Large intestine (tissue), 3 donors: Measurements from ENCODE around the gene INHBB. TPM values are rescaled to one million over a fixed set of nuclear protein-coding genes. Genes with fewer than 3 reads are reported as not detected.
A peak's percentile ranks its signal among the peaks of the same experiment; 100 is the strongest.
"Not testable (repeated sequence)": the region's sequence is repeated elsewhere in the genome, so short reads cannot be mapped to it uniquely, and the experiment has no call there.

Experiments
- DNase-seq, 2 donors: peaks; one replicate each; pipeline versions ENCODE4 v3.0.0 to v3.0.0-alpha.2; 2013
- H3K27ac ChIP-seq: one replicate; pipeline ENCODE4 v1.5.1; 2013; ENCODE audit warnings: low read length
- H3K27me3 ChIP-seq: 2 replicates; pipeline ENCODE4 v1.6.1; 2013; ENCODE audit warnings: low read length; ENCODE audit not compliant: control insufficient read depth, insufficient read depth
- H3K36me3 ChIP-seq: 2 replicates; pipeline ENCODE4 v1.6.1; 2013; ENCODE audit warnings: low read length; ENCODE audit not compliant: control insufficient read depth, insufficient read depth
- H3K4me1 ChIP-seq: one replicate; pipeline ENCODE4 v1.6.1; 2013; ENCODE audit warnings: low read length; ENCODE audit not compliant: control insufficient read depth, insufficient read depth
- H3K4me3 ChIP-seq: one replicate; pipeline ENCODE4 v1.5.1; 2013; ENCODE audit warnings: low read length
- H3K9me3 ChIP-seq: one replicate; pipeline ENCODE4 v1.6.1; 2013; ENCODE audit warnings: mild to moderate bottlenecking, low read depth, low read length, moderate library complexity; ENCODE audit not compliant: control insufficient read depth
- WGBS: methylation state at CpG from one replicate; pipeline ENCODE4 v1.1.5; 2013; ENCODE audit warnings: low lambda C conversion rate; ENCODE audit not compliant: insufficient coverage; 5-methylcytosine and 5-hydroxymethylcytosine counted together
- polyA plus RNA-seq: library from polyadenylated mRNA; unstranded; fragments of 120-200 nt; gene quantifications from one replicate; pipeline ENCODE4 v1.2.1, GENCODE V29; 2013

INHBB gene
- polyA plus RNA-seq, 1 donor: 0.19 TPM

- DNase-seq: no peak
Observed at GRCh38 chr2:120307482-120307881, 38.5 kb upstream of the INHBB start.

DNA sequence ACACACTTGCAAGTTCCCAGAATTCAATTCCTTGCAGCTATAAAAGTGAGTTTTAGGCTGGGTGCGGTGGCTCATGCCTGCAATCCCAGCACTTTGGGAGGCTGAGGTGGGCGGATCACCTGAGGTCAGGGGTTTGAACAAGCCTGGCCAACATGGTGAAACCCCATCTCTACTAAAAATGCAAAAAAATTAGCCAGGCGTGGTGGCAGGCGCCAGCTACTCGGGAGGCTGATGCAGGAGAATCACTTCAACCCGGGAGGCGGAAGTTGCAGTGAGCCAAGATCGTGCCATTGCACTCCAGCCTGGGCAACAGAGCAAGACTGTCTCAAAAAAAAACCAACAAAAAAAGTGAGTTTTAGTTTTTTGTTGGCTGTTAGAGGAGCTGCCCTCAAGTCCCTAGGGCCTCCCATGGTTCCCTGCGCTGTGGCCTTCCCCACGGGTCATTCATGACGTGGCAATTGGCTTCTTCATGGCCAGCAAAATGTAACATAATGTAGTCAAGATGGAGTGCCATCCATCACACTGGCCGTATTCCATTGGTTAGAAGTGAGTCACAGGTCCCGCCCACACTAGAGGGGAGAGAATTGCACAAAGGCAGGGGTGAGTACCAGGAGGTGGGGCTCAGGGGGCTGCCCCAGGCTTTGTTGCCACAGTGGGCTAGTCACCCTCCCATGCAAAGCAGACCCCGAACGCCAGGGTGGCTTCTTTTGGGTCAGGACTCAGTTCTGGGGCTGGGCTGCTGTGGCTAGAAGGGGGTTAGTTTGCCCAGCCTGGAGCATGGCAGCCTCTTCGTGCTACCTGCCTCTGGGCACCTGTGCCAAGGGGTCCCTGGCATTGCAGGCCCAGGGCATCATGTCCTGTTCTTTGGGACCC is 37.7 kb upstream of the INHBB start:
- H3K4me3 ChIP-seq: no peak overlapping the region
- no peaks in the 10 kb centered on the region for H3K9me3 ChIP-seq
- H3K4me1 ChIP-seq: peaks cover 15% of the 10 kb centered on the region
- H3K27ac ChIP-seq: no peak overlapping the region
- WGBS: no CpG with 5 or more reads among the region's 16 CpGs
- peaks cover 6% of the 10 kb centered on the region for H3K36me3 ChIP-seq
- DNase-seq: no peak
- no peaks in the 10 kb centered on the region for H3K27me3 ChIP-seq

More at GRCh38 chr2:120307482-120307881, 38.5 kb upstream of the INHBB start:
- no peak overlapping the region for H3K4me3 ChIP-seq
- H3K27me3 ChIP-seq: no peaks in the 10 kb centered on the region
- peaks cover 10% of the 10 kb centered on the region for H3K4me1 ChIP-seq
- no peak overlapping the region for H3K27ac ChIP-seq
- no CpG with 5 or more reads among the region's 7 CpGs for WGBS
- H3K36me3 ChIP-seq: peaks cover 9% of the 10 kb centered on the region
- no peaks in the 10 kb centered on the region for H3K9me3 ChIP-seq

- peaks cover 14% of the 10 kb centered on the region for H3K27me3 ChIP-seq
- no peak for DNase-seq
- 80% methylated on average over 1 of the region's 6 CpGs for WGBS
- no peaks in the 10 kb centered on the region for H3K9me3 ChIP-seq
- H3K4me1 ChIP-seq: peaks cover 11% of the 10 kb centered on the region
- peaks cover 4% of the 10 kb centered on the region for H3K36me3 ChIP-seq
- H3K4me3 ChIP-seq: no peak overlapping the region
- H3K27ac ChIP-seq: no peak overlapping the region
Observed at GRCh38 chr2:120310136-120310535, 35.8 kb upstream of the INHBB start.

- not testable (repeated sequence) for H3K9me3 ChIP-seq, H3K36me3 ChIP-seq, DNase-seq, H3K4me3 ChIP-seq, H3K4me1 ChIP-seq, H3K27ac ChIP-seq
- H3K27me3 ChIP-seq: peaks cover 17% of the 10 kb centered on the region
- WGBS: 100% methylated on average over 1 of the region's 8 CpGs
Observed at GRCh38 chr2:120310841-120311240, 35.1 kb upstream of the INHBB start.

DNA sequence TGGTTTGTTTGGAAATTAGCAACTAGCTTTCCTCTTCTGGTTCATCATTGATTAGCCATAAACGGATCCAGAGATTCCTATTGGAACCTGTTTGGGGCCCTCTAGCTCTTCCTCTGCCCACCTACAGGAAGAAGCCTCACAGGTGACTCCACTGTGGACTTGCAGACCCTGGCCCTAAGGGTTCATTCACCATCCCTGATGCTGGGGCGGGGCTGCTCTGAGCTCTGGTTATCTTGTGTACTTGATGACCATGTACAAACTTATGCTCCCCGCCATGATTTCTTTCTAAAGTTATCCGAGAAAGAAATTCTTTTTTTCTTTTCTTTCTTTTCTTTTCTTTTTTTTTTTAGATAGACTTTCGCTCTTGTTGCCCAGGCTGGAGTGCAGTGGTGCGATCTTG is 33.9 kb upstream of the INHBB start:
- DNase-seq: no peak
- Histone ChIP-seq H3K27me3 (peaks cover 17% of the 10 kb centered on the region), H3K4me1 (peaks cover 5% of the 10 kb centered on the region), H3K4me3 (no peak overlapping the region), H3K9me3 (no peaks in the 10 kb centered on the region), H3K36me3 (no peaks in the 10 kb centered on the region), H3K27ac (no peak overlapping the region)
- 73% methylated on average over 4 of the region's 6 CpGs for WGBS

DNA sequence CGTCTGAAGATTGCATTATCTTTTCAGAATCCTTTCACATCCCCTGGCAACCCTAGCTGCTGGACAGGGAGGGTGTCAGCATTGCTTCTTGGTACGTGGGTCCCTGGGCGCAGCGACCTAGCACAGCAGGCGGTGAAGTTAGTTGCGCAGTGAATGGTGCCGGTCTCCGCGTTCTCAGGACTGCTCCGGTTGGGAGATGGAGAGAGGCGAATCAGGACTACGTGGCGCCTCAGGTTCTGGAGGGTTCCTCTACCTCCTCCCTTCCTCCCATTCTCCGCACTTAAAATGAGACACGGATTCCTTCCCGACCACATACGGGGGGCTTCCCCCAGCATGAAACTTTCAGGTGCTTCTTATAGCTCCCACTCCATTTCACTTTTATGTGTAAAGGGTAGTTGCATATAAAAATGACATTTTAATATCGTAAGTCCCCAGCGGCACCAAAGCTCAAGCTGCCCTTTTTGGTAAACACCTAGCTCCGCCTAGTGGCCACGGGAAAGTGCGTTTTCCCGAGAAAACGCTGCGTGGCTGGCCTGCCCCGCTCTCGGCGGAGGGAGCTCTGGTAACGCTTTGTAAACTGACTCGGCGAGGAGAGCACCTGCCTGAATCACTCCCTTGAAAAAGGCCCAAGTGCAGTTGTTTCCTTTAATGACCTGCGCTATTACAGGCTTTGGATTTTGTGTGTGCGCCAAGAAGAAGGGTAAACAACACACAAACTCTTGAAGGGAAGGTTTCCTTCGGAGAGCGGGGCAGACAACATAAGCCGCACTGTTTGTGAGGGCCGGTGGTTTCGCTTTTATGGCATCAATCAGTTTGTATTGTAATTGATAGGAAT is 32.9 kb upstream of the INHBB start:
- Histone ChIP-seq H3K4me1 (peaks cover 5% of the 10 kb centered on the region), H3K27ac (no peak overlapping the region), H3K4me3 (peak overlapping the region; percentile 46), H3K9me3 (no peaks in the 10 kb centered on the region), H3K36me3 (no peaks in the 10 kb centered on the region), H3K27me3 (peaks cover 18% of the 10 kb centered on the region)
- 0% methylated on average over 3 of the region's 38 CpGs for WGBS
- DNase-seq: peak; percentile 75 to 83

DNA sequence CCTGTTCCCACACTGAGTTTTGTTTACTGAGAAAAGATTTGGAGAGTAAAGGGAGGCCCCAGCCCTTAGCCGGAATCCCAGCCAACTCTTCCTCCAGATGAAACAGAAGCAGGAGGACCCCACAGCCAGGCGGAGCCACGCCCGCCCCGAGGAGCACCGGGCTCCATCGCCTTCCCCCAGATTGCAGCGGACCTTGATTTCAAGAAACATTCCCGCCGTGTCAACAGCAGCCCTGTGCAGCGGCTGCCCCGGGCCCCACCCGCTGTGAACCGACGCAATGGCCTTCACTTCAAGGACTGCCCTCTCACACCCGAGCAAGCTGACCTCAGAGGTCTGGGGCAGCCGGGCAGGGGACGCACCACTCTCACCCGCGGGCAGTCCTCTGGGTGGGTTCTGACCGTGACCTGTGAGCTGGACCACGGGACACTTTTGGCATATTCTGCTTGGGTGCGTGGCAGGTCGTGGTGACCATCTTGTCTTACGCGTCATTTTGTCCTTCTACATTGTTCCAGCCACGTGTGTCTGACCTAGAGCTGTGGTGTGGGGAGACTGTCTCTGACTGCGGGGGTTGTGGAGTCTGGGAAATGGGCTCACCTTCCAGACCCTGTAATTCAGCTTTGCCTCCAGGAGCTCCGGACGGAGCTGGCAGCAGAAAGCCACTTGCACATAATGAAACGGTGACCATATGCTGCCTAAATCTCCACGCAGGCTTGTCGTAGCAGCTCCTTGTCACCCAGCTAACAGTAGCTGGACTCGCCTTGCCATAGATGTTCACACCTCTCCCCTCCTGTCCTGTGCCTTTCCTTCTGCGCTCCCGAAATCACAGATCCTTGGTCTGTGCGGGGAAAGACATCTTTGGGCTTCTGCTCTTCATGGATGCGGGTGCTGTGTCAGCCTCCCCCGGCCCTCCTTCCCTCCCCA is 32.0 kb upstream of the INHBB start:
- WGBS: no CpG with 5 or more reads among the region's 39 CpGs
- Histone ChIP-seq H3K36me3 (no peaks in the 10 kb centered on the region), H3K27me3 (peaks cover 26% of the 10 kb centered on the region), H3K4me3 (peak overlapping the region; percentile 46), H3K27ac (no peak overlapping the region), H3K4me1 (peaks cover 5% of the 10 kb centered on the region), H3K9me3 (no peaks in the 10 kb centered on the region)
- DNase-seq: peak in 1 of 2 donors; percentile 48

GRCh38 chr2:120314690-120315366 is 31.1 kb upstream of the INHBB start:
- peaks cover 5% of the 10 kb centered on the region for H3K4me1 ChIP-seq
- WGBS: no CpG with 5 or more reads among the region's 19 CpGs
- no peak for DNase-seq
- no peak overlapping the region for H3K27ac ChIP-seq
- H3K9me3 ChIP-seq: no peaks in the 10 kb centered on the region
- H3K27me3 ChIP-seq: peaks cover 33% of the 10 kb centered on the region
- no peak overlapping the region for H3K4me3 ChIP-seq
- H3K36me3 ChIP-seq: no peaks in the 10 kb centered on the region

- Histone ChIP-seq H3K36me3 (no peaks in the 10 kb centered on the region), H3K4me3 (no peak overlapping the region), H3K27ac (no peak overlapping the region), H3K9me3 (no peaks in the 10 kb centered on the region), H3K27me3 (peaks cover 36% of the 10 kb centered on the region), H3K4me1 (peaks cover 5% of the 10 kb centered on the region)
- no CpG with 5 or more reads among the region's 17 CpGs for WGBS
- DNase-seq: no peak
Observed at GRCh38 chr2:120315367-120316033, 30.4 kb upstream of the INHBB start.
